GM13977 (cell line): Measurements from ENCODE around the gene MGAT2.

Experiments
- DNase-seq: peaks from one replicate; pipeline ENCODE4 v3.0.0; 2012; ENCODE audit warnings: low spot score
- in situ Hi-C: fragments of 300-500 bp; cut with MboI; formaldehyde crosslinking; loops from one replicate; pipeline ENCODE4 v1.12.0; 2022; ENCODE audit warnings: low sequenced_read_pairs, low pct_unique_long_range_greater_than_20kb, mixed read lengths, inconsistent platforms; ENCODE audit not compliant: unreplicated experiment
- TF ChIP-seq, protein P1 (sequence below): IDR thresholded peaks from 2 replicates; pipeline ENCODE4 v1.5.1; 2012; ENCODE audit warnings: mild to moderate bottlenecking, control low read depth; ENCODE audit not compliant: insufficient read depth; ENCODE audit errors: extremely low read depth, missing control alignments

Gene MGAT2

DNA sequence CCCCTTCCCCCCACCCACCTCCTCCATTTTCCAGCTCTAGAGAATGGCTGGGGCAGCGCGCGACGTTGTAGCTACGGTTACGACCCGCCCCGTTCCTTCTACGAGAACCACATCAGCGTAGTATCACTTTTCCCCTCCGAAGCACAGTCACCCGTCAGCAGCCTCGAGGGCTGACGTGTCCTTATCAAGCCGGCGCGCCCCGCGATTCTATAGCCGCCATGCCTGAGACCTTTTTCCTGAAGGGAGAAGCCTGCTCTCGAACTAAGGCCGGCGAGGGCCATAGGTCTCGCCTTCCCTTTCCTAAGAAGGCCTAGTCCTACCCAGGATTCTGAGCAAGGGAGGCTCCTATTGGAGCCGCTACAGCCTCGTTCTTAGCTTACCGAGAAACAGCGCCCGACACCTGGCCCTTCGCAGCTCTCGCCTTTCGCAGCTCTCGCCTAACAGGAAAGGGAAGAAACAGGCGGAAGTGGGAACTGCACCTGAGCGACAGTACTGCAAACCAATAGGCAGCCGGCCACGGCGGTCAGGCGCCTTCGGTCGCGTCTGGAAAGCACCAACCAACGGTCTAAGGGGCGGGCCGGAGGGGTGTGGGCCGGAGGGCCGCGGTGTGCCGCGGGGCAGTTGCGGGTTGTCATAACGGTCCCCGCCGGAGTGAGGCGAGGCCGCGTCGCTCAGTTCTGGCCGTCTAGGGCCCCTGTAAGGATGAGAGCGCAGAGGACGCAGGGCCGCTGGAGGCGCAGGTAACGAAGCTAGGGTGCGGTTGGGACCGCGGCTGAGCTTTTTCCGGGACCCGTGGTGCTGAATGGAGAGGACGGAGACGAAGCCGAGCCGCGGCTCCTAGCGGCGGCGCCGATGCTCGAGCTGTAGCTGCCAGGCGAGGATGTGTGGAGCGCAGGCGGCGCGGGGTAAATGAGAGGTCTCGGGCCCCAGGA, at the start of gene MGAT2, which contains the start of gene RPL36AL:
TSS of gene MGAT2 (plus strand) at position 618 of the 932 bp plus-strand sequence. CDS start 470 bp downstream, outside the sequence.
TSS of gene RPL36AL (minus strand) at position 445 of the 932 bp plus-strand sequence. CDS start 1,522 bp downstream, outside the sequence.
- peak; percentile 98 for DNase-seq
- TF ChIP-seq, protein P1, sequence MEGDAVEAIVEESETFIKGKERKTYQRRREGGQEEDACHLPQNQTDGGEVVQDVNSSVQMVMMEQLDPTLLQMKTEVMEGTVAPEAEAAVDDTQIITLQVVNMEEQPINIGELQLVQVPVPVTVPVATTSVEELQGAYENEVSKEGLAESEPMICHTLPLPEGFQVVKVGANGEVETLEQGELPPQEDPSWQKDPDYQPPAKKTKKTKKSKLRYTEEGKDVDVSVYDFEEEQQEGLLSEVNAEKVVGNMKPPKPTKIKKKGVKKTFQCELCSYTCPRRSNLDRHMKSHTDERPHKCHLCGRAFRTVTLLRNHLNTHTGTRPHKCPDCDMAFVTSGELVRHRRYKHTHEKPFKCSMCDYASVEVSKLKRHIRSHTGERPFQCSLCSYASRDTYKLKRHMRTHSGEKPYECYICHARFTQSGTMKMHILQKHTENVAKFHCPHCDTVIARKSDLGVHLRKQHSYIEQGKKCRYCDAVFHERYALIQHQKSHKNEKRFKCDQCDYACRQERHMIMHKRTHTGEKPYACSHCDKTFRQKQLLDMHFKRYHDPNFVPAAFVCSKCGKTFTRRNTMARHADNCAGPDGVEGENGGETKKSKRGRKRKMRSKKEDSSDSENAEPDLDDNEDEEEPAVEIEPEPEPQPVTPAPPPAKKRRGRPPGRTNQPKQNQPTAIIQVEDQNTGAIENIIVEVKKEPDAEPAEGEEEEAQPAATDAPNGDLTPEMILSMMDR: peak; percentile 22
- in situ Hi-C loops: no loop called here

DNA sequence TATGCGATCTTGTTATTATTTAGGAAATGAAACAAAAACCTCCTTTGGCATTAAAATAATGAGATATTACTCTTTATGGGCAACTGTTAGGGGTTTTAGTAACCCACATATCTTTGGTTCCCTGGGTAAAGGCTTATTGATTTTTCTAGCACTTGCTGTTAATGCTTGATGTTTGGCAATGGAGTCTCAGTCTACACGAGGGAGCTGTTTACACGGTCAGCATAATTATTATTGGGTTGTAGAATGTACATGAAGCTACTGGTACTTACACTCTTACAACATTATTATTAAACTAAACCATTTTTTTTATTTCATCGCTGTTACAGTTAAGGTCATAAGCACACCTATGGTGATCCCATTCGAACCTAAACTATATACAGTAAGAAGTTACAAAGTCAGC, 46.6 kb upstream of the MGAT2 start:
- TF ChIP-seq, protein P1: no peak

DNA sequence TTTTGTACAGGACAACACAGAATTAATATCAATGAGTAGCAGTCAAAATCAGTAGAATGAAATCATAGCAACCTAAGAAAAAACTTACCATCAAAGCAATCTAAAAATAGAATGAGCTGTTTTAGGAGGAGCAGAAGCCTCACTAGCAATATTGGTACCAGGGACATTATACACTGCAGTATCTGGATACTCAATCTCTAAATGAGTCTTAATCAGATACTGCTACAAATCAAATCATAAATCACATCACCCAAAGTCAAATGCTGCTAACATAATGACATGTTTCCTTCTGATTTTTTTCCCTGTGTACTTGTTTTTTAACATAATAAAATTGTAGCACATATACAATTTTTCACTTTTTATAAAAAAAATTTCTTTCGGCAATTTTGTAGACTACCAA, 42.5 kb upstream of the MGAT2 start:
- TF ChIP-seq, protein P1: no peak
- in situ Hi-C loops: no loop called here
- DNase-seq: no peak

More for the DNA sequence above, 46.6 kb upstream of the MGAT2 start:
- in situ Hi-C loops: no loop called here
- no peak for DNase-seq

DNA sequence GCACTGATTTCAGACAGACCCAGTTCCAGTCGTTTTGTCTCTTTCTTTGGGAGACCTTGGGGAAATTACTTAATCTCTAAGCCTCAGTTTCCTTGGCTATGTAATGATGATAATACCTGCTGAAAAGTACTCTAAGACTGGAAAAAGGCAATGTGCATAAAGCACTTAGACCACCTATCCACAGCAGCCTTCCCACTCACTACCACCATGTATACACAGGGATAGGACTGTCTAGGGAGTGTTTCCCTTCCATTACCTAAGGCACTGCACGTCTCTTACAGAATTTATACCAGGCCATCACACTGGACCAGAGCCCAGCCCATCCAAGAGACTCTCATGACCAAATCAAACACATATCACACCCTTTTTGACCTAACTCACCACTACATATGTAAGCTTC, 40.8 kb upstream of the MGAT2 start:
- in situ Hi-C loops: no loop called here
- TF ChIP-seq, protein P1: no peak

DNA sequence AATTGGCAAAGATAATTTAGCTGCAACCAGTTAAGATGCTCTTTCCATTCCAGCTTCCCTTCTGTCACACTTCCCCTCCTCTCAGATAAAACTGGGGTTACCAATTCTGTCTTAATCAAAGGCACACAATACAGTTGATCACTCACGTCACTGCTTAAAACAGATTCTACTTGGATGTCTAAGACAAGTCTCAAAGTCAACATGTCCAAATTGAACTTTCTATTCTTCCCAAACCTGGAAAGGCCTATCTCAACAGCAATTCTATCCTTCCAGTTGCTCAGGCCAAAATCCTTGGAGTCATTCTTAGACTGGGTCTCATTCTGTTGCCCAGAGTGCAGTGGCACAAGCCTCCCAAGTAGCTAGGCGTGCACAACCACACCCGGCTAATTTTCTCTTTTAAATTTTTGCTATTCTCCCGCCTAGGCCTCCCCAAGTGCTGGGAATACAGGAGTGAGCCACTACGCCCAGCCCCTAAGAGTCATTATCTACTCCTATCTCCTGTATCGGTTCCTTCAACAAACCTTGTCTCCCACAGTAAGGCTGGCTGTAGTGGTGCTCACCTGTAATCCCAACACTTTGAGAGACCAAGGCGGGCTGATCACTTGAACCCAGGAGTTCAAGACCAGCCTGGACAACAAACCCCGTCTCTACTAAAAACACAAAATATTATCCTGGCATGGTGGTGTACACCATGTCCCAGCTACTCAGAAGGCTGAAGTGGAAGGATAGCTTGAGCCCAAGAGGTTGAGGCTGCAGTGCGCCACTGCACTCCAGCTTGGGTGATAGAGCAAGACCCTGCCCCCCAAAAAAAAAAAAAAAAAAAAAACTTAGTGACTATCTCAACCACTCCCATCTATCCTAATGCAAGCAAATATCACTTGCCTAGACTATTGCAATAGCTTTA, 39.1 kb upstream of the MGAT2 start:
- TF ChIP-seq, protein P1: no peak
- no peak for DNase-seq
- in situ Hi-C loops: no loop called here

More for the DNA sequence above, 40.8 kb upstream of the MGAT2 start:
- DNase-seq: no peak

DNA sequence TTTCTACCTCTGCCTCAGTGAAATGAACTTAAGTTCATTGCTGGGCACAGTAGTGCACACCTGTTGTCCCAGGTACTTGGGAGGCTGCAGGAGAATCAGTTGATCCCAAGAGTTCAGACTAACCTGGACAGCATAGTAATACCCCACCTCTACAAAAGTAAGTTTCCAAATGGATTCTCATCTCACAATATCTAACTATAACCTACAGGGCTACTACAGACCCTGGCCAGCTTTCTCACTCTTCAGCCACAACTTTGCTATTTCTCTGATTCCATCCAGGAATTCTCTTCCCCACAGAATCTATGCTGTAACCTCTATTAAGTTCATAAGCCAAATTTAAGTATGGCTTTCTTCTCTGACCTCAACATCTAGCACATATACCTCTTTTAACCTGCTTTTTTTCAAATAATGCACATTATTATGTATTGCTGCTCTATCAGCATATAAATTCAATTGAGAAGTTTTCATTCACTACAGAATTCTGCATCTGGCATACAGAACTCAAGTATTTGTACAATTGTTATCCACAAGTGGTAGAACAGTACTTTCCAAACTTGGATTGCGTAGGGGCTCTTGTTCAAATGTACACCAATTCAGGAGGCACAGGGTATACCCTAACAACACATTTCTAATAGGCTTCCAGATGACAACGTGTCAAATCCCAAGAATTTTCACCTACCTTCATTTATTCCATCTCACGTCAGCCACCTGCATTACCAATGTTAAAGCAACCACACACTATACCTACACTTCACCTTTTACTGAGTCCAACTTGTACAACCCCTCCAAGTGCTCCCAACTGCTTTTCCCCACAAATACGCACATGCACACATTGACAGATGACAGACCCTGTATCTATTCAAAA, 38.3 kb upstream of the MGAT2 start:
- TF ChIP-seq, protein P1: no peak
- in situ Hi-C loops: no loop called here
- no peak for DNase-seq
